GOT3 (cell line): Measurements from ENCODE around the gene NOSTRIN.
"Not testable (repeated sequence)": the region's sequence is repeated elsewhere in the genome, so short reads cannot be mapped to it uniquely, and the experiment has no call there.

Source experiments
- DNase-seq: peaks from one replicate; lab custom pipeline; 2025; ENCODE audit warnings: mixed read lengths; lab: John Stamatoyannopoulos, UW

The NOSTRIN gene

DNA sequence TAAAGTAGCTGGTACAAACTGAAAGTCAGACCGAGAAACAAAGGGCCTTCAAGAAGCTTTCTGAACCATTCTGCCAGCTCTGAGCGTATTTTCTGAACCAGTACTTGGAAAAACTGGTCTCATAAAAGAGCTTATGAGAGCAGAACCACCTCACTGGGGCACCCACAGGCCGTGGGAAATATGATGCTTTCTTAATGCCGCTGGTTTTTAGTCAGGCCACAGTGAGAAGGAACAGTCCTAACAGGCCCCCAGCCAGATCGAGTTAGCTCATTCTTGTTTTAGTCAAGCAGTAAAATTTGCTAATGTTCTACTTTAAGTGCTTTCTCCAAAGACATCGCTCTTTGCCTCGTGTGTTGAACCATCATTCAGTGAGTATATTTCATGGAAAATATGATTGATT, 12.7 kb upstream of the NOSTRIN start:
- no peak for DNase-seq

DNA sequence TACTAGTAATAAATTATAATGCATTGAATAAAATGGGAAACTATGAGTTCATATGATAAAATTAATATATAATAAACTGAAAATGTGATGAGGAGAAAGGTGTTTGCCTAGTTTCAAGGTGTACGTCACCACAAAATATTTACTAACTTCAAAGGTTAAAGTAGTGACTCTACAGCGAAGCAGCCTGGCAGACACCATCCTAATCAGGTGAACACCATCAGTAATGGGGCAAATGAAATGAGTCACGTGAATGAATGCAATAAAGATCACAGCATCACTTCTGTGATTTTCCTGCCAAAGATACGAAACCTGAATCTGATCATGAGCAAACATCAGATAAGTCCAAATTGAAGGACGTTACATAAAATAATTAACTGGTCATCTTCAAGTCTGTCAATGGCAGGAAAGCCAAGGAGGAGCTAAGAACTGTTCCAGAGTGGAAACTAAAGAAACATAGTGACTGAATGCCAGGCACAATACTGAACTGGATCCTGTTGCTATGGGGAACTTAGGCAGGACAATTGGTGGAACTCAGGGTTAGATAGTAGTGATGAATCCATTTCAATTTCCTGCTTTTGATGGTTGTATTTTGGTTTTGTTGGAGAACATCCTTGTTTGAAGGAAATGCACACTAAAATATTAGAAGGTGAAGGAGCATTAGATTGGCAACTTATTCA, 12.1 kb upstream of the NOSTRIN start:
- no peak for DNase-seq

DNA sequence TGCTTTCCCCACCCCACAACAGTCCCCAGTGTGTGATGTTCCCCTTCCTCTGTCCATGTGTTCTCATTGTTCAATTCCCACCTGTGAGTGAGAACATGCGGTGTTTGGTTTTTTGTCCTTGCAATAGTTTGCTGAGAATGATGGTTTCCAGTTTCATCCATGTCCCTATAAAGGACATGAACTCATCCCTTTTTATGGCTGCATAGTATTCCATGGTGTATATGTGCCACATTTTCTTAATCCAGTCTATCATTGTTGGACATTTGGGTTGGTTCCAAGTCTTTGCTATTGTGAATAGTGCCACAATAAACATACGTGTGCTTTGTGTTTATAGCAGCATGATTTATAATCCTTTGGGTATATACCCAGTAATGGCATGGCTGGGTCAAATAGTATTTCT, 11.3 kb upstream of the NOSTRIN start:
- not testable (repeated sequence) for DNase-seq

DNA sequence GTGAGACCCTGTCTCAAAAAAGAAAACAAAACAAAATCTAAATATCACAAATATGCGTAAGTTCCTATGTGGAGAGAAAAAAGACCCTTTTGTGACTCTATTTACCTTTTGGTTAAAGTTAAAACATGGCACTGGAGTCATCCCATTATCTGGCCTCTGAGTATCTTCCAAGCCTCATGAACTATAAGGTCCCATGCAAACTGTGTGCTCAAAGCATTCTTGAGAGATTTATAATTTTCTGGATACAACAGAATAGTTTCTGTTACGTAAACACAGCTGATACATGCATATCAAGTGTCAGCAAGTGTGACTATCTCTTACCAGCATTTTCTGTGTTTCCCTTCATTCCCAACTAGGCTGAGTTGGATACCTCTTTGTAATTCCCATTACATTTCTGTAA, 8.8 kb upstream of the NOSTRIN start:
- no peak for DNase-seq

DNA sequence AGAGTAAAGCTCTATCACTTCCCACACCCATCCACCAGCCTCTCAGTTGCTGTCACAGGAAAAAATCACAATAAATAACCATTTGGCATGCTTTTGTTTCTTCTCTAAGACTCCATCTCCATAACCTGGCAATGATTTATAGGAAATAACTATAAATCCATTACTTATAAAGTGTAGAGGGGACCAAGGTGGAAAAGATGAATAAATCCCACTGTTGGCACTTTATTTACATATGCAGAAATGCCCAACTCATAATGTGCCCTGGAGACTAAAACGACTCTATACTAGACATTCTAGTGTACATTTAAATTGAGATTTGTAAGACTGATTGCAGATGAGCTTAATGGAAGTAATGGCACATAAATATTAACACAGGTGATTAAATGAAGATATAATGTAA, 7.5 kb upstream of the NOSTRIN start:
- DNase-seq, result no peak

DNA sequence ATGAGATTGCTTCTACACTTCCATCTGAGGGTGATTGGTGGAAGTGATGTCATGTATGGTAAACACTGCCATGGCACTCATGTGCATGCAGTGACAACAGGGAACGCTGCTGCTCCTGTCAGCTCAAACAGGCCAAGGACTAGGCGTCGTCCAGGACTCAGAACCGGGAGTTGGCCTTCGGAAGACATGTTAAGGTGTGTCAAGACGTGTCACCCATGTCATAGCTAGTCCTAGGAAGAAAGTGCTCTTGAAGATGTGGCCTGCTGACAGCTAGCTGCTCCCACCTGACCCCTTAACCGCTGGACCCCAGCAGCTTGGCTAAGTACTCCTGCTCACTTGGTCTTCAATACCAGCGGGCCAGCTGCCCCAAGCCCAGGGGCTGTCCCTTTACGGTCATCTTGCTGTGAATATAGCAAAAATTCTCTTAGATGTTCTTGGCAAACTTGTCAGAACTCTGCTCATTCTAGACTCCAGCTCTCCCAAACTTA, 6.3 kb upstream of the NOSTRIN start:
- DNase-seq, result no peak

DNA sequence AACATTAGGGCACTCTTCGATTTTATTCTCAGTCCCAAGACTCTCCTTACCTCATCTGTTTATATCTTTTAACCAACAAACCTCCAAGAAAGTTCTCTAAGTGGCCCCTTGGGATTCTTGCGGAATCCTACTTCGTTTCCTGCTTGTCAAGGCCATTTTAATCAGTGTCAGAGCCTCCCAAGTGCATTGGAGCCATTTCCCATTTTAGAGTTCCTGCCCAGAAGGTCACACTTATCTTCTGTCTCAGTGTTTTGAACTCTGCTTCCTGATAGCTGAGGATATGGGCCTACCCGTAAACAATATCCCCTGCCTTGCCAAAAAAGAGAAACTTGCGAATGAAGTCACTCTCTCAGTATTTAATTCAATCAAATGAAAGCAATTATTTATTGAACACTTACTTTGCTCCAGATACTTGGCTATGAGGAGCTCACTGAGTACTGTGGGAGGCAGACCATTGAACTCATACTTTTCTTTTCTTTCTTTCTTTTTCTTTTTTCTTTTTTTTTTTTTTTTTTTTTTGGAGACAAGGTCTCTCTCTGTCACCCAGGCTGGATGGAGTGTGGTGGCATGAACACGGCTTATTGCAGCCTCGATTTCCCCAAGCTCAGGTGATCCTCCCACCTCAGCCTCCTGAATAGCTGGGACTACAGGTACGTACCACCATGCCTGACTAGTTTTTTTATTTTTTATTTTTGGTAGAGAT, 5.7 kb upstream of the NOSTRIN start:
- DNase-seq, result no peak

DNA sequence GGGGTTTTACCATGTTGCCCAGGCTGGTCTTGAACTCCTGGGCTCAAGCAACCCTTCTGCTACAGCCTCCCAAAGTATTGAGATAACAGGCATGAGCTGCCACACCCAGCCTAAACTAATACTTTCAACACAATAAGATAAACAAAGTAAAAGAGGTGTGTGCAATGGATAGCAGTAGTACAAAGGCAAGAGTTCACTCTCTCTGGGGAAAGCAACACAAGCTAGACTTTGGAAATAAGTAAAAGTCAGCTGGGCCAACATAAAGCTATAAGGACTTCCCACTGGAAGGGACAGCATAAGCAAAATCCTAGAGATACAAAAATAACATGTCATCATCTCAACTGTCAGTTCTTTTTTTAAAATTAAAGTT, 5.2 kb upstream of the NOSTRIN start:
- no peak for DNase-seq

DNA sequence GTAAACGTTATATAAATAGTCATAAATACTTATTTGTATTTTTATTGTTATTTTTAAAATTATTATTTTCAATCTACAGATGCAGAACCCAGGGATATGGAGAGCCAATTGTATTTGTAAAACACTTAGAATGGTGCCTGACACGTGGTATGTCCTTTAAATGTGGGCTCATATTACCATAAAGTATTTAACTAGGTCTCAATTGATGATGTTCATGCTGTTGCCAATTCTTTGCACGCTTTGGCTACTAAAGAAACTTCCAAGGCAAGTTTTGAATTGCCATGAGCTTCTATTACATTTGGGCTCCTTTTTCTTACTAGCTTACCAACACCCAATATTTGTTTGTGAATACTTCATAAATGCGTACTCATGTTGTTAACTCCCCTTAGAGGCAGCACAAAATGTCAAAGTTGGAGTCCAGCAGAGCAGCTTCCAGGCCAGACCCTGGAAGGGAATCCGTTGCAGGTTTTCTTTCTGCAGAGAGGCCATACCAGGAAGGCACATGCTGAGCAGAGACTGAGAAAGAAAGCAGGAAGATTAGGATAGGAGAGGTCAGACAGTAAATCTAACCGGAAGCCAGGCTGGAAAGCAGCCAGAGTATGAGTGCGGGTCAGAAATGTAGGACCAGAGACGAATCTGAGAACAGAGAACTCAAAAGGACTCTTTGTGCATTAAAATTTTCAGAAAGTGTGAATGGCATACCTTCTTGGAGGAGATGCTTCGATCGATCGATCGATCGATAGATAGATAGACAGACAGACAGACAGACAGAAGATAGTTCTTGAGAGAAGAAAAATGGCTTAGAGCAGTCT, 4.2 kb upstream of the NOSTRIN start:
- DNase-seq, result no peak

DNA sequence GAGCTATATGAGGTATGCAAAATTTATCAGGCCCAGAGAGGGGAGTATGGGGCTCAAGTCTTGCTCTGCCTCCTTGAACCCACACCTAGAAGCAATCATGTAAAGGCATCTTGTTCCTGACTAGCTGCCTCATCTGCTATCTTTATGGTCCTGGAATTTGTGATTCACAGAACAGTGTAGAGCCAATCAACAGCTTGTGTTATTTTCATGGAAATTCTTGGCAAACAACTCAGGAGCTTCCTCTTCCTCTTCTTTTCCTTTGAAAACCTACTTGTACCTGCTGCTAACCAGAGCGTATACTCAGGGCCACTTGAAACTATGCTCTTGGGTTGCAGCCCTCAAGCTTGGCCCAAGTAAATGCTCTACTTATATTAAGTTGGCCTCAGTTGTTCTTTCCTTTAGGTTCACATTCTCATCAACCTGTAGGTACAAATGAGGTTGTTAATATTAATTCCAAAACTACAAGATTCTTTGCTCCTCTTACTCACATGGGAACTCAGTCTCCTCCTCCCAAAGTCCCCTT, 3.5 kb upstream of the NOSTRIN start:
- no peak for DNase-seq

DNA sequence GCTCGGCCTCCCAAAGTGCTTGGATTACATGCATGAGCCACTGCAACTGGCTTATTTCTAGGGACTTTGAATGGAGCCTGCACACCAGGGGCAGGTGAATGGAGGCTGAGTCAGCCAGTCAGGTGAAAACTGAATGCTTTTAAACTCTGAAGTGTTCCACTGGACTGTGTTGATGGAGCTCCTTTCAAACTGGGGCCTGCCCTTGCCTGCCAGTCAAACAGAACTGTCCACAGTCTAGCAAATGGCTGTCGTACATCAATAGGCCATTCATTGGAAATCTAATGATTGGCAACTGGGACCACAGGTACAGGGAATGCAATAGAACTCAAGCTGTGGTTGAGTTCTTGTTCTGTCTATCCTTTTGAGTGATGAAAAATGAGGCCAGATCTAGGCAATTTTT, 966 bp upstream of the NOSTRIN start:
- no peak for DNase-seq

DNA sequence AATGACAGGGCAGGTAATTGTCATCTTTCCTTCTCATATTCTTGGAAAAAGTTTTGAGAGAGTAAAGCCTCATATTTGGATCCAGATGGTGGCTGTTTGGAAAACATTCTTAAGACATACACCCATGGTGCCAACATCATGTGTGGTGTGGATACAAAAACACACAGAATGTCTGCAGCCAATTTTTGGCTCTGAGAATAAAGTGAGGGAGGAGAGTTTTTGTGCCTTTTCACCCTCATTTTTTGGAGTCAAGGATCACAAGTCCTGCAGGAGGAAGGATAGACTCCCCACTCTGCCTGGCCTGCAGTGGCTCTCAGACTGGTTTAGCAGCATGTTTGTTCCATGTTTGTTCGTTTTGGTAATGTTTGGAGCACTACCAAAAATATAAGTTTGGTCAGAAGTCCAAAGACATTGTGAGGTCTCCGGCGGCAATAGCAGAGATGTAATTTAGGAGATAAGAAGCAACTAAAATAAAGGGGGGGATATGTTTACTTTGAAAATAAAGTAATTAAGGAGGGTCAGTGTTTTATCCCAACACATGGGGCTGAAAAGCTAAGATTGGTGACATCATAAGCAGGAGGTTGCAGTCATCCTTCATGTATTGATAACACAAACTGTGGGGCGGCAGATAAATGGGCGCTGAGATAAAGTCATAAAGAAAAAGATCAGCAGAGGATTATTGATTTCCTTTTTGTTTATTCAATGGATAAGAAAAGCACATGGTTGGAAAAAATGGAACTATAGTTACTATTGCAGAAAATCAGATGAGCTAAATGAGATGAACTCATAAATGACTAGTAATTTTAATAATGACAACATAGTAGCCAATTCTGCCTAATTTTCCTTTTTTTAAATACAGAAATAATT, 655 bp downstream of the NOSTRIN start:
- DNase-seq, result no peak

DNA sequence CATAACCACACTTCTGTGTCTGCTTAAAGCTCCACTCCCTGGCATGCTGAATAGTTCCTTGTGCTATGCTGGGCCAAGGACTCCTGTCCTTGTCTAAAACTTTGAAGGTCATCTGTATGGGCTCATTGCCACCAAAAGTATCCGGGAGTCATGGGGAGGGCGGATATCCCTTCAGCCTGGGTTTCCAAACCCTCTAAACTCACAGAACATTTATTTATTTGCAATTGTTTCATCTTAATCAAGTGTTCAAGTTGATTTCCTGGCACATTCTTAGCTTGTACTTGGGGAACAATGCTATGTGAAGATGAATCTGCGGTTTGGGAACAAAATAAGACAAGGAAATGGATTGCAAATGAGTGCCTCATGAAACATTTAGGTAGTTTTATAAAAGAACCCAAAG, 1.8 kb downstream of the NOSTRIN start:
- DNase-seq, result no peak

DNA sequence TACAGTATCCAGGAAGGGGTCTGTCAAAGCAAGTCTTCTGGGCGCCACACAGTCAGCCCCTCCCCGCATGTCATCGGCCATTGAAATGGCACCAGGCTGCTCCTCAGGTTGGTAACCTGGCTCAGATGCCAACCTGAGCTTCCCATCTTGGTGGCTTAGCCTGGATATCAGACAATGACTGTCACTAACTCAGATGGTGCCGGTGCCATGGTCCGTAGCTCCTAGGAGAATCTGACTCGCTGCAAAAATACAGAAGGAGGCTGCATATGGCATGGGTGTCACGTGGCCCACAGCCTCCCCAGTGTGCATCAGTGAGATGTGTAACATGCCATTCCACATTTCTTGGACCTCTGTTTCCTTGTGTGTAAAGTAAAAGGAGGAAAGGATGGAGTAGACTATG, 3.2 kb downstream of the NOSTRIN start:
- DNase-seq, result no peak

DNA sequence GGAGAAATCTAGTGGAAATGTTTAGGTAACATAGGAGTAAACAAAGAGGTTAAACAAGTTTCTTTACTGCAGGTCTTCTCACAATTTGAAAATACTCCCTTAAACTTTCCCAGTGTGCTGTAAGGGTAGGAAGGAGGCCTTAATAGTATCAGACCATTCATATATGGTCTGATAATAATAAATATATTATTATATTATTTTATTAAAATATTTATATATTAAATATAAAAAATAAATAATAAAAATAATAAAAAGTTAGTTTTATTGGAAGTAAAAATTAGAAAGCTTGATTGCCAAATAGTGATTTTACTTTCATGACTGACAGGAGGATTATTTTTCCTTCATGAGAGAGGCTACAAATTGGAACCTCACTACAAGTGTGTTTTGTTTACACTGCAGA, 7.1 kb downstream of the NOSTRIN start:
- DNase-seq, result no peak

DNA sequence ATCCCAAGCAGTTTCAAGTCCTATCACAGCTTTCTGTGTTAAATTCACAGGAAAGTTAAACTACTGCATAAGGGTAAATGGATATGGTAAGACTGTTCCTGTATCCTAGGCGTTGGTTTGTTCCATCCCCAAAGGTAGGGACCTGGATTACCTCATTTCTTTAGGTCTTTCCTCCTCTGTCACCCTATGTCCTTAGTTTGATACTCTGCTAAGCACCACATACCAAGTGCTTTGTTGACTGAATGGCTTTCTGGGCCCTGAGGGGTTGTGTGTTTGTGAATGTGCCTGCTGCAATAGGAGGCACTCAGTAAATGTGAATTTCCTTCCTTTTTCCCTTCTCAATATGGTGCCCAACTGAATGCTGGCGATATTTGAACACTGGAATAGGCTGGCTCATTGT, 7.8 kb downstream of the NOSTRIN start:
- DNase-seq, result no peak

DNA sequence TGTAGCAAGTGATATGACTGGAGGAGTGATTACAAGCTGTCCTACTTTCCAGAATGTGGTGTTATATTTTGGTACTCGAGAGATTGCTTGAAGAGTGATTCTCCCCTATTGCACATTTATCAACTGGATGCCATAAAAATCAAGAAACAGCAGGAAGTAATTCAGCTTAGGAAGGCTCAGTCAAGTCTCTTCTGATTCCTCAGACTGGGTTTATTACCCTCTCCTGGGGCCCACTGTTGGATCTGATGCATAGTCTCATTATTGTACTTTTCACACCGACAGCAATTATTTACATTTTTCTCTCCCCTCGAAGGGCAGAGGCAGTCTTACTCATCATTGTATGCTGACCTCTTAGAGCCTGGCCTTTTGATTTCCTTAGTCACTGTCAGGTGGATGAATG, 9.3 kb downstream of the NOSTRIN start:
- DNase-seq, result no peak

DNA sequence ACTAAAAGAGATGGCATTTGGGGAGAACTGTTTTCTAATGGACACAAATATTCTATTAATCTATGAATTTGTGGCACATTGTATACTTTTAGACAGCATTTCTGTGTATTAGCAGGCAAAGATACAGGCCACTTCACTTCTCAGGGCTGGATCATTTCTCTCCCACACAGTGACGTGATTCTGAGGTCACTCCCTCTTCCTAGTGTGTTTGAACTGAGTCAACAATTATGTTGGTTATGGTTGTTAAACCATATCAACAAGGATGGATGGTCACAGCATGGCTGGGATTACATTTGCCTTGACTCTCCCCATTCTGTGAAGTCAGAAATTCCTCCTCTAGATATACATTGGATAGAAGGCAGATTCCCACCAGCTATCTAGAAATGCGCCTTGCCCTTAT, 11.6 kb downstream of the NOSTRIN start:
- DNase-seq, result no peak

DNA sequence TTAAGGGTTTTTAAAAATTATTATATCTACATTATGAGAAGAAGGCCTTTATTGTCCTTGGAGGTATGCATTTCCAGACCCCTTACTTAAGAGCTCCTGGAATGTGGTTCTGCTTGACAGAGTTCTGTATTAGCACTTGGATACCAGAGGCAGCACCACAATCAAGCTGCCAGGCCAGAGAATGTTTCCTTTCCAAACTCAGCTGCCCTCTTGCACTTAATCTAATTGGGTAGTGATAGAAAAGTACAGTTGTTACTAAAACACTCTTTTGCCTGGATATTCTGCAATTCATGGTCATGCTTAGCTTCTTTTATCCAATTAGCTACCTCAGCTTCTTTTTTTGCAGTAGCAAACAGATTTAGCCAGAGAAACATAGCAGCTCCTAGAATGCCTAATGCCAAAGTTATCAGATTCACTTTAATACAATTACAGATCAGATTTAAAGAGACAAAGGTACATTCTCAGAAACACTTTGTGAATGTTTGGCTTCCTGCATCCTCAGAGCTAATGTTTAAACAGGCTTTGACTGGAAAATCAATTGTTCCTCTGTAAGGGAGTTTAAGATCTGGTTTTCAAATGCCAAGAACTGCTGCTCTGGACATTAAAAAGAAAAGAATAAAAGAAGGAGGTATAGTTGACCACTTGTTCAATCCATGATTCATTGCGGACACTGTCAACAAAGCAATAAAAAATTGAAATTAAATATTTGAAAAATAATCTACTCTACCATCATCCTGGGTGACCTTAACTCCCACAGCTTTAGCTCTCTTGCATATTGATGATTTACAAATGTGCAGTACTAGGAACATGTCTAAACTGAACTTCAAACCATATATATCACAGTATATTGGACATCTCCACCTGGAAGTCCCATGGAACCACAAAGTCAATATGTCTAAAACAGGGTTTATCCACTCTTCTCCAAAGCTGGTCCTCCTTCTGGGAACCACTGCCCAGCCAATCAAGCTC, 12.8 kb downstream of the NOSTRIN start:
- no peak for DNase-seq

DNA sequence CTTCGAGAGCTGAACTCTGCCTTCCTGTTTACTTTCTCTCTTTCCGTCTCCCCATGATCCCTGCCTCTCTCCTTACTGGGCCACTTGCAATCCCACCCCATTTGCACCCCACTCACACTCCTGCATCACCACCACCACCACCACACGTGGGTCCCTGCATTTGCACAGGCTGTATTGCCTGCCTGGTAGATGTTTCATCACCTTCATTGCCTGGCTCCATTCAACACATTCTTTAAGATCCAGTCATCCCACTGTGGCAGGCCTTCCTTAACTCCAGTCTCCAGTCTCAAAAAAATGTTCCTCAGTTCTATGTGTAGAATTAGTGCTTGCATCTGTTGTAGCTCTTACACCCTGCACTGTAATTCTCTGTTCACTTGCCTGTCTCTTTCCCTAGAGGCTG, 13.9 kb downstream of the NOSTRIN start:
- DNase-seq, result no peak
